Measurements from ENCODE around the gene TECPR2. TPM values are rescaled to one million over a fixed set of nuclear protein-coding genes. Genes with fewer than 3 reads are reported as not detected.

The TECPR2 gene
- total RNA-seq, 1 experiment from 2014 or later, result 21.3 TPM

- Mint-ChIP-seq H3K27ac (no peak overlapping the region; the same call in 1 of the 2 replicates), H3K4me1 (peaks cover 32% of the 10 kb centered on the region), H3K36me3 (no peaks in the 10 kb centered on the region), H3K9me3 (no peaks in the 10 kb centered on the region), H3K27me3 (ENCODE audit: low read depth) (peaks cover 3% of the 10 kb centered on the region), H3K4me3 (peak overlapping the region; percentile 86)
- ATAC-seq (no peak), DNase-seq (ENCODE audit: low spot score) (no peak)
- ChIA-PET CTCF (interaction anchor here (0.6 to 0.8 kb wide), 2 partner anchors 10 to 32 kb away, joined by 3 read pairs; no protein-coding TSS in a partner anchor), POLR2A (no interaction called here)
- no peak for TF ChIP-seq PREB (CRISPR knock-in tag; IDR thresholded peaks at IDR 0.05; ENCODE audit: borderline replicate concordance)
- TF ChIP-seq, protein P1, sequence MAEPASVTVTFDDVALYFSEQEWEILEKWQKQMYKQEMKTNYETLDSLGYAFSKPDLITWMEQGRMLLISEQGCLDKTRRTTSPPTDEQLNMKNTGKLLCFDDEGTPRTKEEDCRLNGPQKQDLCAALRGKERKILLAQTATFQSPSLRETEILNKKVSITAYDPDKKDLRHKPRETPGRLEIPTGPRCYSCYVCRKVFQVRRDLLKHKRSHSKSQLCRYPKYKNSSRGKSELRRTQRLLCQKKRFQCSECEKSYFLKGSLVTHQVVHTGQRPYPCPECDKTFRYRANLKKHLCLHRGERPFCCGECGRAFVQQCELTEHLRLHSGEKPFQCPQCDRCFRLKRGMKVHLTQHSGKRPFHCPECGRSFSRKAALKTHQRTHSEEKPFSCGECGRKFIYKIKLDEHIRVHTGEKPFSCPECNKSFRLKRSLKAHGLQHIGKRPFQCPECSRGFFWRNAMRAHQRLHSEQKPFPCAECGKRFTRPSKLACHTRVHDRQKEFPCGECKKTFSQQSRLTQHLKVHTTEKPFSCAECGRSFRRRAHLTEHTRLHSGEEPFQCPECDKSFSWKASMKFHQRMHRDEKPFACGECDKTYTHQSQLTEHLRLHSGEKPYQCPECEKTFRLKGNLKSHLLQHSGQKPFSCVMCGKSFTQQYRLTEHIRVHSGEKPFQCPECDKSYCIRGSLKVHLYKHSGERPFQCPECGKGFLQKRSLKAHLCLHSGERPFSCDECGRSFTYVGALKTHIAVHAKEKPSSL (CRISPR knock-in tag; conservative IDR thresholded peaks at IDR 0.05), result no peak
- no peak for TF ChIP-seq GRHL2 (CRISPR knock-in tag; IDR thresholded peaks at IDR 0.05; ENCODE audit: insufficient replicate concordance, severe bottlenecking)
- no peak for TF ChIP-seq HMGA2 (CRISPR knock-in tag; IDR thresholded peaks at IDR 0.05)
- no peak for TF ChIP-seq ELF4 (CRISPR knock-in tag; IDR thresholded peaks at IDR 0.05; ENCODE audit: low read depth)
- TF ChIP-seq MYBL2 (CRISPR knock-in tag; IDR thresholded peaks at IDR 0.05), result no peak
- no peak for TF ChIP-seq ZNF121 (CRISPR knock-in tag; IDR thresholded peaks at IDR 0.05)
- no peak for TF ChIP-seq ZNF396 (CRISPR knock-in tag; IDR thresholded peaks at IDR 0.05; ENCODE audit: borderline replicate concordance)
- no peak for TF ChIP-seq E2F4 (CRISPR knock-in tag; IDR thresholded peaks at IDR 0.05; ENCODE audit: borderline replicate concordance, low read depth)
- TF ChIP-seq ESRRA (CRISPR knock-in tag; IDR thresholded peaks at IDR 0.05; ENCODE audit: borderline replicate concordance), result no peak
- no peak for TF ChIP-seq FOXJ3 (CRISPR knock-in tag; IDR thresholded peaks at IDR 0.05; ENCODE audit: borderline replicate concordance)
- no peak for TF ChIP-seq GABPB1 (CRISPR knock-in tag; IDR thresholded peaks at IDR 0.05)
- TF ChIP-seq, protein P2, sequence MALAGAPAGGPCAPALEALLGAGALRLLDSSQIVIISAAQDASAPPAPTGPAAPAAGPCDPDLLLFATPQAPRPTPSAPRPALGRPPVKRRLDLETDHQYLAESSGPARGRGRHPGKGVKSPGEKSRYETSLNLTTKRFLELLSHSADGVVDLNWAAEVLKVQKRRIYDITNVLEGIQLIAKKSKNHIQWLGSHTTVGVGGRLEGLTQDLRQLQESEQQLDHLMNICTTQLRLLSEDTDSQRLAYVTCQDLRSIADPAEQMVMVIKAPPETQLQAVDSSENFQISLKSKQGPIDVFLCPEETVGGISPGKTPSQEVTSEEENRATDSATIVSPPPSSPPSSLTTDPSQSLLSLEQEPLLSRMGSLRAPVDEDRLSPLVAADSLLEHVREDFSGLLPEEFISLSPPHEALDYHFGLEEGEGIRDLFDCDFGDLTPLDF (CRISPR knock-in tag; IDR thresholded peaks at IDR 0.05), result no peak
- TF ChIP-seq IRF1 (CRISPR knock-in tag; IDR thresholded peaks at IDR 0.05), result no peak
- TF ChIP-seq MAX (CRISPR knock-in tag; IDR thresholded peaks at IDR 0.05), result no peak
- no peak for TF ChIP-seq TP53 (CRISPR knock-in tag; IDR thresholded peaks at IDR 0.05)
Measured at GRCh38 chr14:102320671-102321455, 41.9 kb upstream of the TECPR2 start.
